ENCODE data around the gene KCNG1. TPM values are rescaled to one million over a fixed set of nuclear protein-coding genes. Genes with fewer than 3 reads are reported as not detected.

KCNG1 gene
- total and polyA plus RNA-seq, 2 of the 13 experiments (the other 11 are each of a cell fraction or from before 2014, with no cell fraction given), result not detected

GRCh38 chr20:50957798-50958614, 64.9 kb downstream of the KCNG1 start, which contains the start of gene DPM1 (continued):
- TF ChIP-seq ZNF614 (CRISPR knock-in tag; IDR thresholded peaks at IDR 0.05; ENCODE audit: borderline replicate concordance), result peak; percentile 34; the same call in 1 of the 2 replicates
- TF ChIP-seq ELF4 (CRISPR knock-in tag; IDR thresholded peaks at IDR 0.05; ENCODE audit: borderline replicate concordance), result peak; percentile 84
- no peak for TF ChIP-seq ZBTB34 (CRISPR knock-in tag; IDR thresholded peaks at IDR 0.05)
- TF ChIP-seq JDP2 (CRISPR knock-in tag; IDR thresholded peaks at IDR 0.05; ENCODE audit: borderline replicate concordance), result no peak
- no peak for TF ChIP-seq FOXO4 (CRISPR knock-in tag; conservative IDR thresholded peaks at IDR 0.05)
- TF ChIP-seq ZNF619 (CRISPR knock-in tag; IDR thresholded peaks at IDR 0.05), result no peak
- peak; percentile 17 for TF ChIP-seq CHCHD3 (CRISPR knock-in tag; IDR thresholded peaks at IDR 0.05)
- no peak; the same call in none of the 2 replicates for TF ChIP-seq GMEB1 (CRISPR knock-in tag; IDR thresholded peaks at IDR 0.05; ENCODE audit: borderline replicate concordance)
- peak; percentile 79 for TF ChIP-seq CEBPG (CRISPR knock-in tag; IDR thresholded peaks at IDR 0.05)
- no peak for TF ChIP-seq ZNF850 (CRISPR knock-in tag; conservative IDR thresholded peaks at IDR 0.05)
- peak; percentile 95 for TF ChIP-seq GABPB1 (CRISPR knock-in tag; IDR thresholded peaks at IDR 0.05)
- TF ChIP-seq STAT5B (CRISPR knock-in tag; IDR thresholded peaks at IDR 0.05), result peak; percentile 84; the same call in 1 of the 2 replicates
- 0 out of 2 replicates have a peak, but pooled peaks have one; percentile 39 for TF ChIP-seq ZNF510 (CRISPR knock-in tag; IDR thresholded peaks at IDR 0.05; ENCODE audit: low read depth)
- TF ChIP-seq TMF1 (CRISPR knock-in tag; IDR thresholded peaks at IDR 0.05; ENCODE audit: low read depth), result no peak
- no peak for TF ChIP-seq RERE (CRISPR knock-in tag; IDR thresholded peaks at IDR 0.05; ENCODE audit: low read depth)
- no peak for TF ChIP-seq DBP (CRISPR knock-in tag; IDR thresholded peaks at IDR 0.05; ENCODE audit: not compliant biosample characterization)
